ENCODE data around the gene TPX2. TPM values are rescaled to one million over a fixed set of nuclear protein-coding genes. Genes with fewer than 3 reads are reported as not detected.

The TPX2 gene
- total RNA-seq, 1 experiment from 2014 or later: 248 TPM

- ChIA-PET CTCF (interaction anchor here (0.6 to 2.2 kb wide), 6 partner anchors 12 to 186 kb away, joined by 4 to 9 read pairs (median 6); partner anchors contain the start of gene FOXS1), POLR2A (interaction anchor here (0.5 kb wide), 1 partner anchor 294 kb away, joined by 3 read pairs; no protein-coding TSS in a partner anchor)
Measured at GRCh38 chr20:31833931-31834521, 94.9 kb downstream of the TPX2 start.

GRCh38 chr20:31835554-31835953, 96.5 kb downstream of the TPX2 start:
- no peaks in the 10 kb centered on the region for H3K27me3 ChIP-seq (ENCODE audit: control insufficient read depth, insufficient read depth, low read length)
- intact Hi-C loops (cut with micrococcal nuclease; ENCODE audit: unreplicated experiment): no loop called here
- POLR2A ChIA-PET: interaction anchor here (0.7 kb wide), 1 partner anchor 188 kb away, joined by 3 read pairs; no protein-coding TSS in a partner anchor
- H3K4me1 ChIP-seq (ENCODE audit: control insufficient read depth, insufficient read depth, low read length): peaks cover 66% of the 10 kb centered on the region
- ATAC-seq (peak; percentile 39), DNase-seq (ENCODE audit: low read depth, low spot score) (no peak)
- no peaks in the 10 kb centered on the region for H3K9me3 ChIP-seq (ENCODE audit: control insufficient read depth, insufficient read depth, low read depth, low read length)
- no TSS peak for BruUV-seq (replicated peaks)
- H3K36me3 ChIP-seq (ENCODE audit: control insufficient read depth, insufficient read depth, low read length): no peaks in the 10 kb centered on the region
- H3K27ac ChIP-seq (ENCODE audit: low read length): peak overlapping the region; percentile 86
- CTCF ChIA-PET: interaction anchor here (3.1 to 4.2 kb wide), 2 partner anchors 11 to 16 kb away, joined by 18 to 21 read pairs; no protein-coding TSS in a partner anchor
- in situ Hi-C loops (cut with HindIII; ENCODE audit: low pct_unique_long_range_greater_than_20kb, low sequenced_read_pairs): no loop called here
- no peak for TF ChIP-seq TCF7L2 (IDR thresholded peaks at IDR 0.05; ENCODE audit: low read depth, low read length)
- TF ChIP-seq SIN3A (IDR thresholded peaks at IDR 0.05; ENCODE audit: borderline replicate concordance, insufficient read depth, low read depth, low read length): no peak
- no peak for TF ChIP-seq CTCF (IDR thresholded peaks at IDR 0.05)
- no peak for TF ChIP-seq POLR2AphosphoS5 (IDR thresholded peaks at IDR 0.05; ENCODE audit: low read depth, low read length)
- TF ChIP-seq REST (IDR thresholded peaks at IDR 0.05; ENCODE audit: insufficient read depth in 1 of 2, low read depth in 2 of 2, low read length in 1 of 2): no peak
- H3K4me3 ChIP-seq (ENCODE audit: low read depth in 2 of 2, low read length in 2 of 2): no peak overlapping the region

More at GRCh38 chr20:31833931-31834521, 94.9 kb downstream of the TPX2 start:
- no TSS peak for BruUV-seq (replicated peaks)
- Histone ChIP-seq H3K9me3 (ENCODE audit: control insufficient read depth, insufficient read depth, low read depth, low read length) (no peaks in the 10 kb centered on the region), H3K4me1 (ENCODE audit: control insufficient read depth, insufficient read depth, low read length) (peaks cover 55% of the 10 kb centered on the region), H3K27me3 (ENCODE audit: control insufficient read depth, insufficient read depth, low read length) (no peaks in the 10 kb centered on the region), H3K27ac (ENCODE audit: low read length) (peak overlapping the region; percentile 86), H3K36me3 (ENCODE audit: control insufficient read depth, insufficient read depth, low read length) (no peaks in the 10 kb centered on the region), H3K4me3 (ENCODE audit: low read depth in 2 of 2, low read length in 2 of 2) (no peak overlapping the region)
- ATAC-seq: peak; percentile 5; the same call in 1 of the 2 replicates
- TF ChIP-seq REST (IDR thresholded peaks at IDR 0.05; ENCODE audit: insufficient read depth in 1 of 2, low read depth in 2 of 2, low read length in 1 of 2): 0 out of 4 replicates have a peak, but pooled peaks of 1 of the 2 experiments have one; percentile 11
- no peak for TF ChIP-seq SIN3A (IDR thresholded peaks at IDR 0.05; ENCODE audit: borderline replicate concordance, insufficient read depth, low read depth, low read length)
- DNase-seq (ENCODE audit: low read depth, low spot score): no peak
- intact Hi-C loops (cut with micrococcal nuclease; ENCODE audit: unreplicated experiment) (no loop called here), in situ Hi-C loops (cut with HindIII; ENCODE audit: low pct_unique_long_range_greater_than_20kb, low sequenced_read_pairs) (no loop called here)

Measured in Panc1 (cell line).